ENCODE results near the gene EXOC8.

The EXOC8 gene

DNA sequence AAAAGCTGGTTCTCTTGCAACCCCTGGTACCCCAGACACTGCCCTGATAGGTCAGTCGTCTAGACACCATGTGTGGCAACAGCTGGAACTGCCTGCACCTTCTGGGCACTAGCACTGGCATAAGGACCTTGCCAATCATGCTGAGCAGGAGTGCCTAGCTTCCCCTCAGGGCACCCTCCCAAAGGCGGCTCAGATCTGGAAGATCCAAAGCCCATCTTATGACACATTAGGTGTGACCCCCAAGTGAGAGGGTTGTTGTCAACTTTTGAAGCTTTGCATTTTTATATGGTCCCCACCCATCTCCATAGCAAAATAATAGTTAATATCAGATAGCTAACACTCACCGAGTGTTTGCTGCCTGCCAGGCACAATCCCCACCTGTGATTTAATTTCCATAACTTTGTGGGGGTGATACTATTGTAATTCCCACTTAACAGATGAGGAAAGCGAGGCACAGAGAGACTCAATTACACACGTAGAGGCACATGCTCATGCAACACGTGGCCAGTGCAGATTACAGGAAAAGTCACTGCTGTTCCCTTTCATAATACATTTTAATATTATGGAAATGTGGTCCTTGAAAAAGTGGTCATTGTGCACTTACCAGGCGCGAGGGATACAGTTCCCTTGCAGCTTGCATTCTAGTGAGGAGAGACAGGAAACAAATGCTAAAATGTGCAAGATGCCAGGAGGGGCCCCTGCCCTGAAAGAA is 25.8 kb downstream of the EXOC8 start:
- no peak for DNase-seq

DNA sequence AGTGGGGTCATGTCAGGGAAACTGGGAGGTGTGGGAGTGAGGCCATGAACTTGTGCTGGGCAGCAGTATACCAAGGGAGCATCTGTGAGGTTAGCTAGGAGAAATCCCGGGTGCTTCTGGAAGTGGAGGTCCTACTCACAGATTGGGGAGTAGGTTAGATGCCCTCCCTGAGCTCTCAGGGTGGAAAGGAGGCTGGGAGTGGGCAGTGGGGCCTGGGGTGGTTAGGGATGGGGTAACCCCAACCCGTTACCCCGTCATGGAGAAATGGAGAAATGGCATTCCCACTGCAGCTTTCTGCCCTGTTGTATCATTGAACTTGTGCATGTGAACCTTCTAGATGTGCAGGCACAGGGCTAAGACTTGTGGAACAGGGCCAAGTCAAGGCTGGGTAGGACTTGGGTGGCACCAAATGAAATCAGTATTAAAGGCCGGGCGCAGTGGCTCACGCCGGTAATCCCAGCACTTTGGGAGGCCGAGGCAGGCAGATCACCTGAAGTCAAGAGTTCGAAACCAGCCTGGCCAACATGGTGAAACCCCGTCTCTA is 27.2 kb downstream of the EXOC8 start:
- no peak for DNase-seq

DNA sequence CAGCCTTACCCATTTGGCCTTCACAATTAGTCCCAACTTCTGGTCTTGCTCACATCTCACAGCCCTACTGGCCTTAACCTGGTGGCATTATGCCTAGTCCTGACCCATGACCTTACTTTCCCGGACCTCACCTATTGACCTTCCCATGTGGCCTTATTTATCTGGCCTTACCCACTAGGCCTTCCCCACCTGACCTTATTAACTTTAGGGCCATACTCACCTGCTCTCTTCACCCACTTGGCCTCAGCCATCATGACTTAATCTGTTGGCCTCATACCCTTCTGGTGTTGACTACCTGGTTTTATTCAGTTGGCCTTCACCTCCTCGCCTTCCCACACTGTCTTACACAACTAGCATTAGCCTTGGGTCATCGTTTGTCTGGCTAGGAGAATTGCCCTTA is 35.7 kb downstream of the EXOC8 start:
- no peak for DNase-seq

DNA sequence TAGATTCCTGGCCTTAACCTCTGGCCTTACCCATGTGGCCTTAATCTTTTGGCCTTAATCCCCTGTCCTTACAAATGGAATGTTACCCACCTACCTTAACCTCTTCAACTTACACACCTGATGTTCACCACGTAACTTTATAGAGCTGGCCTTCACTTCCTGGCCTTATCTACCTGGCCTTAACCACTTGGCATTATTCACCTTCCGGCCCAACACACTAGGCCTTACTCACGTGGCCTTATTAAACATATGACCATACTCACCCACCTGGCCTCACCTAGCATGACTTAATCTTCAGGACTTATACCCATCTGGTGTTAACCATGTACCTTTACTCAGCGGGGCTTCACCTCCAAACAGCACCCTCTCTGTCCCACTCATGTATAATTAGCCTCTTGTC is 41.7 kb downstream of the EXOC8 start:
- DNase-seq, result no peak

DNA sequence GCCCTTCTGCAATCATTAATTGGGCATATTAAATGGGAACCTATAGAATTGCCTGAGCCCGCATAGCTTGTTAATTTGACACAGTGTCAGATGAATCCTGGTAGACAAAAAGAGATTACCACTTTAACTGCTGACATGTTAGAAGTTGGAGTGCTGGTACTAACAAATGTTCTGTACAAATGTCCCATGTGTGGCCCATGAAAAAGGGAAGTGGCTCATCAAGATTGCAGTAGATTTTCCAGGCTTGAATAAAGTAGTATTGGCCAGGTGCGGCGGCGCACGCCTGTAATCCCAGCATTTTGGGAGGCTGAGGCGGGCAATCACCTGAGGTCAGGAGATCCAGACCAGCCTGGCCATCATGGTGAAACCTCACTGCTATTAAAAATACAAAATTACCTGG is 51.0 kb downstream of the EXOC8 start:
- DNase-seq, result no peak

DNA sequence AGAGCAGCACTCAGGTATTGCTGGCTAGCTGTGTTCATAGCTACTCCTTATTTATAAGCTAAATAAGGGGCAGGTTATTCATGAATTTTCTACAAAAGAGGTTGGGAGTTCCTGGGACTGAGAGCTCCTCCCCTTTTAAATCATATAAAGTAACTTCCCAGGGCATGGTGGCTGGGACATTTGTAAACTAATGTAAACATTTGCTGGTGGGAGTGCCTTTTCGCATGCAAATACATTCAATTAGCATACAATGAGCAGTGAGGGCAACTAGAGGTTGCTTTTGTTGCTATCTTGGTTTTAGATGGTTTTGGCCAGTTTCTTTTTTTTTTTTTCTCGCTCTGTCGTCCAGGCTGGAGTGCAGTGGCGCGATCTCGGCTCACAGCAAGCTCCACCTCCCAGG is 53.2 kb downstream of the EXOC8 start:
- no peak for DNase-seq
